Thyroid gland (tissue), 4 donors: ENCODE data around the gene AMIGO1.

Experiments
- CTCF ChIP-seq, 6 experiments: fragments of 200-600 bp in 3 of 6; fragments of 450-650 bp in 3 of 6; sonication (generic) in 3 of 6; IDR thresholded peaks; one replicate each; pipeline ENCODE4 v1.5.1; 2016 to 2019; ENCODE audit warnings: antibody characterized with exemption in 6 of 6, mild to moderate bottlenecking in 2 of 6, inconsistent platforms in 1 of 6, moderate library complexity in 1 of 6
- POLR2A ChIP-seq, 2 donors: fragments of 450-650 bp; IDR thresholded peaks; one replicate each; pipeline ENCODE4 v1.6.1; 2017; ENCODE audit warnings: antibody characterized with exemption in 2 of 2, mild to moderate bottlenecking in 2 of 2, moderate library complexity in 1 of 2

- TF ChIP-seq CTCF (IDR thresholded peaks at IDR 0.05) = peak in 1 of 6 experiments; percentile 30
- TF ChIP-seq POLR2A (IDR thresholded peaks at IDR 0.05) = peak in 1 of 2 donors; percentile 70
Measured at GRCh38 chr1:109483672-109484518, 25.6 kb downstream of the AMIGO1 start, which contains the start of gene ATXN7L2.
